Parathyroid adenoma (tissue), 2 donors: ENCODE results near the gene INTS14.

ENCODE experiments used
- H2AFZ ChIP-seq: fragments of 300-600 bp; sonication (generic); one replicate; pipeline ENCODE4 v1.7.0; 2017; ENCODE audit warnings: antibody characterized with exemption, mild to moderate bottlenecking
- H3K27ac ChIP-seq: fragments of 300-600 bp; sonication (generic); one replicate; pipeline ENCODE4 v1.7.0; 2017
- H3K27me3 ChIP-seq: fragments of 300-600 bp; sonication (generic); one replicate; pipeline ENCODE4 v1.7.0; 2017; ENCODE audit warnings: low read length; ENCODE audit not compliant: control insufficient read depth, insufficient read depth
- H3K36me3 ChIP-seq: fragments of 300-600 bp; sonication (generic); one replicate; pipeline ENCODE4 v1.7.0; 2017; ENCODE audit warnings: low read length; ENCODE audit not compliant: control insufficient read depth, insufficient read depth
- H3K4me1 ChIP-seq: fragments of 300-600 bp; sonication (generic); one replicate; pipeline ENCODE4 v1.7.0; 2017; ENCODE audit warnings: control low read depth
- H3K4me2 ChIP-seq: fragments of 300-600 bp; sonication (generic); one replicate; pipeline ENCODE4 v1.7.0; 2017; ENCODE audit warnings: low read length
- H3K4me3 ChIP-seq: fragments of 300-600 bp; sonication (generic); one replicate; pipeline ENCODE4 v1.7.0; 2017; ENCODE audit warnings: low read depth, low read length
- H3K79me2 ChIP-seq: fragments of 300-600 bp; sonication (generic); one replicate; pipeline ENCODE4 v1.7.0; 2017; ENCODE audit warnings: control low read depth
- H3K9ac ChIP-seq: fragments of 300-600 bp; sonication (generic); one replicate; pipeline ENCODE4 v1.7.0; 2017; ENCODE audit warnings: mild to moderate bottlenecking
- H3K9me3 ChIP-seq: fragments of 300-600 bp; sonication (generic); one replicate; pipeline ENCODE4 v1.7.0; 2017; ENCODE audit warnings: low read length; ENCODE audit not compliant: control insufficient read depth
- TF ChIP-seq, protein P1 (sequence below): fragments of 300-600 bp; sonication (generic); IDR thresholded peaks from one replicate; pipeline ENCODE4 v1.7.0; 2017; ENCODE audit warnings: antibody characterized with exemption, mild to moderate bottlenecking
- donor health status: primary hyperparathyroidism.

INTS14 gene

DNA sequence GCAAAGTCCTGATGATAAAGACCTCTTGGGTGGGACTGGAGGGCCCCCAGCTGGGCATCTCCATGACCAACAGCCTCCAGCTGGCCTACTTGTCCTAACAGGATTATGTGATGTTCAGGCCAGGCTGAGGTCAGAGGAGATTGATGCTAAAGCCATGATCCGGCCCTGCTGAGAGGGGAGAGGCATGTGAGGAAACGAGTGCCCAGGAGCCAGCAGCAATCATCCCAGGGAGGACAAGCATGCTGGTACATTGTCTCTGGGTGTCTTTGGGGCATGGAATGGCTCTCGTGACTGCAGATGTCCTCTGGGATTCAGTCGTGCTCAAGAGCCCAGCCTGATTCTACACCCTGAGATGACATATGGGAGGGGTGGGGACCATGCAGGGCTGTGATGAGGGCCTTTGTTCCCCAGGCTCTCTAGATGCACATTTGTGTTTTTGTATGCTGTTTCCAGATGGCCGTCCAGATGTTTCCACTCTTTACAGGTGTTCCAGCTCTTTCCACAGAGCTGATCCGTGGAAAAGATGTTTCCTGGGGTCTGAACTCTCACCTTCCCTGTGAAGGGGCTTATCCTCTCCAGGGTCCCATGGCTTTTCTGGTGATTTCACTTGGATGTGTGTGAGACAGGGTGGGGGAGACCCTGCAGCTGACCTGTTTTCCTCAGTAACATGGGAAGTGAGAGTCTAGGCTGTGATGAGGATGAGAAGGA lies 31.0 kb upstream of the INTS14 start:
- H3K4me1 ChIP-seq, result peaks cover 3% of the 10 kb centered on the region
- no peaks in the 10 kb centered on the region for H3K9me3 ChIP-seq
- H3K4me2 ChIP-seq, result no peak overlapping the region
- H3K9ac ChIP-seq, result no peak overlapping the region
- H3K36me3 ChIP-seq, result no peaks in the 10 kb centered on the region
- no peak overlapping the region for H3K27ac ChIP-seq
- H2AFZ ChIP-seq, result no peak overlapping the region
- no peaks in the 10 kb centered on the region for H3K79me2 ChIP-seq
- H3K4me3 ChIP-seq, result no peak overlapping the region
- TF ChIP-seq, protein P1, sequence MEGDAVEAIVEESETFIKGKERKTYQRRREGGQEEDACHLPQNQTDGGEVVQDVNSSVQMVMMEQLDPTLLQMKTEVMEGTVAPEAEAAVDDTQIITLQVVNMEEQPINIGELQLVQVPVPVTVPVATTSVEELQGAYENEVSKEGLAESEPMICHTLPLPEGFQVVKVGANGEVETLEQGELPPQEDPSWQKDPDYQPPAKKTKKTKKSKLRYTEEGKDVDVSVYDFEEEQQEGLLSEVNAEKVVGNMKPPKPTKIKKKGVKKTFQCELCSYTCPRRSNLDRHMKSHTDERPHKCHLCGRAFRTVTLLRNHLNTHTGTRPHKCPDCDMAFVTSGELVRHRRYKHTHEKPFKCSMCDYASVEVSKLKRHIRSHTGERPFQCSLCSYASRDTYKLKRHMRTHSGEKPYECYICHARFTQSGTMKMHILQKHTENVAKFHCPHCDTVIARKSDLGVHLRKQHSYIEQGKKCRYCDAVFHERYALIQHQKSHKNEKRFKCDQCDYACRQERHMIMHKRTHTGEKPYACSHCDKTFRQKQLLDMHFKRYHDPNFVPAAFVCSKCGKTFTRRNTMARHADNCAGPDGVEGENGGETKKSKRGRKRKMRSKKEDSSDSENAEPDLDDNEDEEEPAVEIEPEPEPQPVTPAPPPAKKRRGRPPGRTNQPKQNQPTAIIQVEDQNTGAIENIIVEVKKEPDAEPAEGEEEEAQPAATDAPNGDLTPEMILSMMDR, result no peak
- H3K27me3 ChIP-seq, result no peaks in the 10 kb centered on the region

DNA sequence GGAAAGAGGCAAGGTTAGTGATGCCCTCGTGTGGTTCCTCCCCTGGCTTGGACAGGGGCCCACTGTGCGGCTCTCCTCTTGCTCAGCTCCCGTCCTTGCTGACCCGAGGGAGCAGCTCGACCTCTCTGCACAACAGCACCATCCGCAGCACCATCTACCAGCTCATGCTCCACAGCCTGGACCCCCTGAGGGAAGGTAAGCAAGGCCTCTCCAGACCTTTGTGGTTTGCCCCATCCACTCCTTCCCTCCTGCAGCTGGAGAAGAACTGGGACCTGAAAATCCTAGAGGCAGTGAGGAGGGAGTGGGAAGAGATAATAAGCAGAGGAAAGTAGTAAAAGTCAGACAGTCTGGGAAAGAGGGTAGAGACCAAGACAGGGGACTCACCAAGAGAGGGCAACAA lies 28.6 kb upstream of the INTS14 start:
- Histone ChIP-seq H3K4me2 (no peak overlapping the region), H3K79me2 (no peaks in the 10 kb centered on the region), H3K27me3 (no peaks in the 10 kb centered on the region), H3K4me3 (no peak overlapping the region), H2AFZ (no peak overlapping the region), H3K9me3 (no peaks in the 10 kb centered on the region), H3K4me1 (peaks cover 3% of the 10 kb centered on the region), H3K9ac (no peak overlapping the region), H3K27ac (no peak overlapping the region), H3K36me3 (no peaks in the 10 kb centered on the region)
- TF ChIP-seq, protein P1, result no peak

DNA sequence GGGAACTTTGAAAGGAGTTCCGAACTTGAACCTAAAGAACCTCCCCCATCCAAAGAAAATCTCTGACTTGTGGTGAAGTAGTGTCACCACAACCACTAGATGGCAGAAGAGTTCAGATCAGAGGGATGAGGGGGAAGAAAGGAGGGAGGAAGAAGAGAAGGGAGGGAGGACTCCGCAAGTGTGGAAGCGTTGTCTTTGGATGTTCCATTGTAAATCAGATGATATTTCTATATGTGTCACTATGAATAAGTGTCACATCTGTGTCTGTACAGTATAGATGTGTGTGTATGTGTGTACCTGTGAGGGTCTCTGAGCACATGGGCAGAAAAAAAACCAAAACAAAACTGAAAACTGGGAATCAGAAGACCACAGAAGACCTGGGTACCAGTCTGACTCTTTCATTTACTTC lies 27.8 kb upstream of the INTS14 start:
- no peak overlapping the region for H3K9ac ChIP-seq

DNA sequence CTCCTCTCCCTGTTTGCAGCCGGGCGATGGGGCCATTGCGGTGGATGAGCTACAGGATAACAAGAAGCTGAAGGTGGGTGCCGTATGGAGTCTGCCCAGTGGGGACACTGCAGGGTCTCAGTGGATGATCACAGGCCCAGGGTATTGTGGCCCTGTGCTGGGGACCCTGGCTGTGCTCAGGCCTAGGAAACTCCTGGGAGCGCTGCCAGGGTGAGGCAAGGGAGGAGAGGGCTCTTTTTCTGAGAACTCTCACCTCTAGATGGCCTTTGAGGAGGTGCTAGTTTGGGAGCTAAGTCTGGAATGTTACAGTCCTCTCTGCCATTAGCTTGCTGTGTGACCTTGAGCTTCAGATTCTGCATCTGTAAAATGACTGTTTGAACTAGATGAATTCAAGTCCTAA lies 27.2 kb upstream of the INTS14 start:
- no peaks in the 10 kb centered on the region for H3K36me3 ChIP-seq
- no peak overlapping the region for H3K9ac ChIP-seq
- no peak overlapping the region for H3K4me3 ChIP-seq
- peaks cover 3% of the 10 kb centered on the region for H3K4me1 ChIP-seq
- TF ChIP-seq, protein P1, result no peak
- no peaks in the 10 kb centered on the region for H3K9me3 ChIP-seq
- H3K79me2 ChIP-seq, result no peaks in the 10 kb centered on the region
- H3K4me2 ChIP-seq, result no peak overlapping the region
- H3K27me3 ChIP-seq, result no peaks in the 10 kb centered on the region
- H3K27ac ChIP-seq, result no peak overlapping the region
- H2AFZ ChIP-seq, result no peak overlapping the region

More for the DNA sequence above, 27.8 kb upstream of the INTS14 start:
- Histone ChIP-seq H3K27ac (no peak overlapping the region), H3K79me2 (no peaks in the 10 kb centered on the region), H3K4me2 (no peak overlapping the region), H3K36me3 (no peaks in the 10 kb centered on the region), H3K4me1 (peaks cover 3% of the 10 kb centered on the region), H3K9me3 (no peaks in the 10 kb centered on the region), H3K27me3 (no peaks in the 10 kb centered on the region), H2AFZ (no peak overlapping the region), H3K4me3 (no peak overlapping the region)
- TF ChIP-seq, protein P1, result peak; percentile 65

DNA sequence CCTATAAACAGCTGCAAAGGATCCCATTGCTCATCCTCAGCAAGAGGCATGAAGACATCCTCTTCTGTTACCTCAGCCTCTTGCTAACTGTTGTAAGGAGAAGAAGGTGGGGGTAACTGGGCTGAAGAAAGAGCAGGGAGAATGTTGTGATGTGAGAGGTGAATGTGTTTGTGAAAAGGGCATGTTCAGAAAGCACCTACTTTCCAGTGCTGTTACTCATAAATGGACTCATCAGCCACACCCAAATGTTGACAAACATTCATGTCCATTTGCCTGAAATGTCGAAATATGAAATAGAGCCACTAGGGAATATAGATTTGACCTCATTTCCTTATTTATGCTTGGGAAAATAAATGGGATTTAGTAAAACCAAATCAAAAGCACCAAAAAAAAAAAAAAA lies 23.4 kb upstream of the INTS14 start:
- H3K36me3 ChIP-seq, result no peaks in the 10 kb centered on the region
- H3K79me2 ChIP-seq, result no peaks in the 10 kb centered on the region
- H3K4me2 ChIP-seq, result no peak overlapping the region
- H3K27me3 ChIP-seq, result no peaks in the 10 kb centered on the region
- no peaks in the 10 kb centered on the region for H3K9me3 ChIP-seq
- H3K4me1 ChIP-seq, result peaks cover 3% of the 10 kb centered on the region
- TF ChIP-seq, protein P1, result no peak
- H3K9ac ChIP-seq, result no peak overlapping the region
- no peak overlapping the region for H3K27ac ChIP-seq
- H3K4me3 ChIP-seq, result no peak overlapping the region
- H2AFZ ChIP-seq, result no peak overlapping the region
